Neural progenitor cell (in vitro differentiated cells): ENCODE measurements around the gene PRRC2B.

Source experiments
- CTCF ChIP-seq: fragments of 200-600 bp; sonication (generic); IDR thresholded peaks from 2 replicates; pipeline ENCODE4 v1.5.1; 2017; ENCODE audit warnings: antibody characterized with exemption, mild to moderate bottlenecking
- EZH2 ChIP-seq: fragments of 200-600 bp; sonication (generic); IDR thresholded peaks from 2 replicates; pipeline ENCODE4 v1.6.1; 2017; ENCODE audit warnings: antibody characterized with exemption, mild to moderate bottlenecking, moderate library complexity

GRCh38 chr9:131523086-131523388, 129.2 kb downstream of the PRRC2B start:
- TF ChIP-seq CTCF (no peak), EZH2 (no peak)
